Loucy (cell line): ENCODE data around the gene SLC5A1.

Source experiments
- H2AFZ ChIP-seq: fragments of 200-600 bp; sonication (generic); 2 replicates; pipeline ENCODE4 v1.6.0; 2016; ENCODE audit warnings: antibody characterized with exemption, mild to moderate bottlenecking, low read length, moderate library complexity
- H3F3A ChIP-seq: fragments of 200-600 bp; 2 replicates; pipeline ENCODE4 v1.6.0; 2016; ENCODE audit warnings: antibody characterized with exemption, low read depth, mild to moderate bottlenecking
- H3K27me3 ChIP-seq: fragments of 200-600 bp; sonication (generic); 2 replicates; pipeline ENCODE4 v1.6.1; 2014; ENCODE audit warnings: low read length, mild to moderate bottlenecking; ENCODE audit not compliant: insufficient read depth, poor library complexity, severe bottlenecking
- H3K36me3 ChIP-seq: fragments of 200-600 bp; sonication (generic); 2 replicates; pipeline ENCODE4 v1.6.1; 2016; ENCODE audit warnings: low read length; ENCODE audit not compliant: insufficient read depth
- H3K4me1 ChIP-seq: fragments of 200-600 bp; sonication (generic); 2 replicates; pipeline ENCODE4 v1.5.1; 2014; ENCODE audit warnings: low read length, mild to moderate bottlenecking; ENCODE audit not compliant: insufficient read depth, poor library complexity, severe bottlenecking
- H3K4me2 ChIP-seq: fragments of 200-600 bp; sonication (generic); 2 replicates; pipeline ENCODE4 v1.6.0; 2014; ENCODE audit warnings: antibody characterized with exemption, low read length, low read depth, mild to moderate bottlenecking; ENCODE audit not compliant: poor library complexity, severe bottlenecking
- H3K4me3 ChIP-seq: fragments of 200-600 bp; sonication (generic); 2 replicates; pipeline ENCODE4 v1.5.1; 2014; ENCODE audit warnings: low read length, mild to moderate bottlenecking, mixed read lengths; ENCODE audit not compliant: poor library complexity, severe bottlenecking
- H3K79me2 ChIP-seq: fragments of 200-600 bp; sonication (generic); 2 replicates; pipeline ENCODE4 v1.6.1; 2014; ENCODE audit warnings: low read length; ENCODE audit not compliant: insufficient read depth
- H3K9ac ChIP-seq: fragments of 200-600 bp; sonication (generic); 2 replicates; pipeline ENCODE4 v1.6.0; 2014; ENCODE audit warnings: mild to moderate bottlenecking, low read depth, low read length, moderate library complexity; ENCODE audit not compliant: poor library complexity, severe bottlenecking
- H3K9me2 ChIP-seq: fragments of 200-600 bp; sonication (generic); replicated peaks from 2 replicates; pipeline ENCODE4 v1.6.1; 2016; ENCODE audit warnings: low read depth, low read length, mixed read lengths
- H3K9me3 ChIP-seq: fragments of 200-600 bp; sonication (generic); 2 replicates; pipeline ENCODE4 v1.6.1; 2014; ENCODE audit warnings: mild to moderate bottlenecking, antibody characterized with exemption, low read length, low read depth; ENCODE audit not compliant: insufficient read depth
- H4K20me1 ChIP-seq: fragments of 200-600 bp; sonication (generic); 2 replicates; pipeline ENCODE4 v1.6.0; 2014; ENCODE audit warnings: antibody characterized with exemption, low read length, mild to moderate bottlenecking; ENCODE audit not compliant: insufficient read depth, poor library complexity, severe bottlenecking
- CTCF ChIP-seq: fragments of 200-600 bp; sonication (generic); conservative IDR thresholded peaks from 2 replicates; pipeline ENCODE4 v1.5.1; 2014; ENCODE audit warnings: mild to moderate bottlenecking, antibody characterized with exemption, low read length
- EZH2phosphoT487 ChIP-seq: fragments of 200-600 bp; IDR thresholded peaks from 2 replicates; pipeline ENCODE4 v1.6.1; 2018; ENCODE audit warnings: antibody characterized with exemption, mild to moderate bottlenecking, moderate library complexity, borderline replicate concordance

Gene SLC5A1

GRCh38 chr22:32123657-32124056 lies 80.6 kb downstream of the SLC5A1 start:
- Histone ChIP-seq H3K4me3 (no peak overlapping the region), H3K79me2 (no peaks in the 10 kb centered on the region), H4K20me1 (no peaks in the 10 kb centered on the region), H3K4me2 (no peak overlapping the region), H3K9me3 (no peaks in the 10 kb centered on the region), H3K27me3 (no peaks in the 10 kb centered on the region), H3K9ac (no peak overlapping the region), H3K36me3 (no peaks in the 10 kb centered on the region), H3K9me2 (no peaks in the 10 kb centered on the region), H2AFZ (no peak overlapping the region), H3F3A (no peaks in the 10 kb centered on the region), H3K4me1 (peaks cover 6% of the 10 kb centered on the region)
- TF ChIP-seq EZH2phosphoT487 = no peak
- peak; percentile 36; the same call in 1 of the 2 replicates for TF ChIP-seq CTCF

- no peak for TF ChIP-seq EZH2phosphoT487
- TF ChIP-seq CTCF = peak; percentile 29; the same call in 1 of the 2 replicates
- H4K20me1 ChIP-seq = no peaks in the 10 kb centered on the region
These were observed 84.8 kb downstream of the SLC5A1 start for GRCh38 chr22:32127904-32128303.

GRCh38 chr22:32130464-32130863 lies 87.4 kb downstream of the SLC5A1 start:
- Histone ChIP-seq H3K27me3 (no peaks in the 10 kb centered on the region), H3K9me3 (no peaks in the 10 kb centered on the region), H3K36me3 (no peaks in the 10 kb centered on the region), H2AFZ (no peak overlapping the region), H3K4me2 (no peak overlapping the region), H3K9me2 (no peaks in the 10 kb centered on the region), H3K4me1 (no peaks in the 10 kb centered on the region), H4K20me1 (no peaks in the 10 kb centered on the region), H3K9ac (no peak overlapping the region), H3F3A (no peaks in the 10 kb centered on the region), H3K79me2 (no peaks in the 10 kb centered on the region), H3K4me3 (no peak overlapping the region)
- TF ChIP-seq EZH2phosphoT487 (no peak), CTCF (no peak)

More at GRCh38 chr22:32127904-32128303, 84.8 kb downstream of the SLC5A1 start:
- Histone ChIP-seq H3K79me2 (no peaks in the 10 kb centered on the region), H2AFZ (no peak overlapping the region), H3K27me3 (no peaks in the 10 kb centered on the region), H3K4me1 (peaks cover 6% of the 10 kb centered on the region), H3K9me2 (no peaks in the 10 kb centered on the region), H3F3A (no peaks in the 10 kb centered on the region), H3K4me2 (no peak overlapping the region), H3K9ac (no peak overlapping the region), H3K4me3 (no peak overlapping the region), H3K36me3 (no peaks in the 10 kb centered on the region), H3K9me3 (no peaks in the 10 kb centered on the region)
